ENCODE measurements around the gene CARMIL1. TPM values are rescaled to one million over a fixed set of nuclear protein-coding genes. Genes with fewer than 3 reads are reported as not detected.

Gene CARMIL1
- 8.8 and 9.8 TPM in 2 replicates for total RNA-seq (2014; rRNA removed; shearing (Covaris generic))
- polyA plus RNA-seq (2015; cell fraction: cytosol; rRNA removed): 4.6 and 5.7 TPM in 2 replicates
- polyA plus RNA-seq (2015; cell fraction: nucleus; rRNA removed): 8.7 and 10.6 TPM in 2 replicates

GRCh38 chr6:25278914-25279747 is at the start of gene CARMIL1:
TSS of gene CARMIL1 (plus strand) at chr6:25279374. CDS start at chr6:25279796, 422 bp downstream.
- peak; percentile 90 for DNase-seq (ENCODE audit: low read depth)

- DNase-seq (ENCODE audit: low read depth): peak; percentile 65
These were observed 49.4 kb upstream of the CARMIL1 start for GRCh38 chr6:25229671-25230321.

DNA sequence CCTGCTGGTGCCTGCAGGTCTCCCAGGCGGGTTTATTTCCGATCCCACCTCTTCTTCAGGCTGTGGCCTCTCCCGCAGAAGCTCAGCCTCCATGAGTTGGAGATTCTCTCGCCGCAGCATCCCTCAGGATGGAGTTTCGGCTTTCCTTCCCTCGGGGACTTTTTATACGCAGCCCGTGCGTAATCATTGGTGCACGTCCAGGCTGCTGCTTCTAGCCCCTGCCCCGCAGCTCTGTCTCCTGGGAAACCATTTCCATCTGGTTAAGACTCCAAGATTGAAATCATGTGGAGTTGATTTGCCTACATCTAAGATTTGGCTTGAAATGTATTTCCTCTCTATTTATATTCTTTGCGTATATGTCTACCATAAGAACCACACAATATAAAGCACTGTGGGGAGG is 46.7 kb upstream of the CARMIL1 start:
- DNase-seq (ENCODE audit: low read depth): no peak

GRCh38 chr6:25233226-25233625 is 45.9 kb upstream of the CARMIL1 start:
- no peak for DNase-seq (ENCODE audit: low read depth)

- no peak for DNase-seq (ENCODE audit: low read depth)
These were observed 41.6 kb upstream of the CARMIL1 start for GRCh38 chr6:25237579-25237978.

DNA sequence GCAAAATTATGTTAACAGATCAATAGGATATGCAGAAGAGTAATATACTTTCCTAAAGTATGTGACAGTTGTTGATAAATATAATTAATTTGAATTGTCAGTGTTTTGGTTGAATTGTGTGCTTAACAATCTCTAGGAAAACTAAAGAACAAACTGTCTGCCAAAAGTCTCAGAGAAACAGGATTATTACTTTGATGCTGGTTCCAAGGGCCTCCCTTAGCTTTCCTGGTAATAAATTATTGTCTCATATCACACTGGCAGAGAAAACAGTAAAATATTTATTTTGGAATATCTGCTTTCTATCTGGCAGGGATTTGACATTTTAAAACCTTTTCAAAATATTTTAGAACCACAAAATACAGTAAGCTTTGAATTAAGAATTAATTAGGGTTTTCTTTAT is 40.1 kb upstream of the CARMIL1 start:
- DNase-seq (ENCODE audit: low read depth): no peak

- DNase-seq (ENCODE audit: low read depth): no peak
These were observed 39.7 kb upstream of the CARMIL1 start for GRCh38 chr6:25239498-25239897.

DNA sequence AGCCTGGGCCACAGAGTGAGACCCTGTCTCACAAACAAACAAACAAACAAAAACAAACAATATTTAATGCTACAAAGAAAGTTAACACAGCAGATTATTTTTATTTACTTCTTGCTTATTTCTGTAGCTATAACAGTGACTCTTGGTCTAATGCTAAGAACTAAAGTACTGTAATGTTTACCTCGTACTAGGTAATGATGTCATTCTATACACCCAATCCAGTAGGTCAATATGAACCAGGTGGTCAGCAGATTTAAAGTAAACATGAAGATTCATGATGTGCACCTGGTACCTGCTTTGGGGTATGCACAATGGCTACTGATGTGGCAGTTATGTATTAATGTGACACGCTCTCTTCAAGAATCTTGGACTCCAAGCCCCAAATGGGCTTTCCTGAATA is 36.6 kb upstream of the CARMIL1 start:
- no peak for DNase-seq (ENCODE audit: low read depth)

DNA sequence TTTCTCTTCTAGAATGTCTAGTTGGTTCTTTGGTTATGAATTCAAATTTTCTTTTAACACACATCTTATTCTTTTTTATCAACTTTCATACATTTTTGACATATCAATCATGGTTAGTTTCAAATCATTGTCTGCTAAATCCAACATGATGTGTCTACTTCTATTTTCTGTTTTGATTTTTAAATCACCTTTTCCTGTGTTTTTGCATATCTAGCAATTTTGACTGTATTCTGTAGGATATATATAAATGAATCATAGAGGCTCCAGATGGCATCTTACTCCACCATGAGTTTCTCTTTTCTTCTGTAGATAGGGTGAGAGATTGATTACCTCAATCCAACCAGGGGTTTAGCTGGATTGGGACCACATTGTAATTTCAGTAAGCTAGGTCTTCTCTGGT is 34.3 kb upstream of the CARMIL1 start:
- no peak for DNase-seq (ENCODE audit: low read depth)

DNA sequence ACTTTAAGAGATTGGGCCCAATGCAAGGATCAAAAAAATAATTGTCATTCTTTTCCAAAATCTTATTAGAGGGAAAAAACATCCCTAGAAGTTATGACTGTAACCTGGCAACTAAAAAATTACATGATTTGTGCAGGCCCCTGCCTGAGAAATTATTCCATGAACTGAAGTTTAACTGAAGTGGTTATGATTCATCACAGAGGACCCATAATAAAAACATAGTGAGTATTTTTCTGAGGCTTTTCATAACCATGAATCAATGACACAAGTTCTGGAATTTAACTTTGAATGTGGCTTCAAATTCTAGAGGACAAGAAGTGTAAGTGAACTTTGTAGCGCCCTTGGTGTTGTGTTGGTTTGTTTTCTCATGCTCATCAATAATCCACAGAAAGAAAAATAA is 31.1 kb upstream of the CARMIL1 start:
- DNase-seq (ENCODE audit: low read depth): peak; percentile 75

- no peak for DNase-seq (ENCODE audit: low read depth)
These were observed 30.0 kb upstream of the CARMIL1 start for GRCh38 chr6:25249133-25249532.

DNA sequence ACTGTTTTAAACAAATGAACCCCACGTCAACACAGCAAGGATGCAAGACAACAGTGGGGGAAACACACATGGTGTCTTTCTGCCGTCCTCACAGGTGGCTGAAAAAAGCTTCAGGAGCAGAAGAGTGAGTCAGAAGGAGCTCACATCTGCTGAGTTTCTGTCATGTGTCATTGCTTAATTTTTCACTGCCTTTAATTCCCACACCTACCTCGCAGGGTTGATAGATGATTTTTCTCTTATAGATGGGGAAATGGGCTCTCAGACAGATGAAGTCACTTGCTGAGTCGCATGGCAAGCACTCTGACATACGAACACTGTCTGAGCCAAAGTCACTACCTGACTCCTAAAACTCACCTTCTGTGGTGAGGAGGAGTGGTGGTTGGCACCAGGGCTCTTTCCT is 28.3 kb upstream of the CARMIL1 start:
- peak; percentile 68 for DNase-seq (ENCODE audit: low read depth)

- no peak for DNase-seq (ENCODE audit: low read depth)
These were observed 27.7 kb upstream of the CARMIL1 start for GRCh38 chr6:25251426-25251825.

GRCh38 chr6:25253351-25253750 is 25.8 kb upstream of the CARMIL1 start:
- DNase-seq (ENCODE audit: low read depth): no peak

DNA sequence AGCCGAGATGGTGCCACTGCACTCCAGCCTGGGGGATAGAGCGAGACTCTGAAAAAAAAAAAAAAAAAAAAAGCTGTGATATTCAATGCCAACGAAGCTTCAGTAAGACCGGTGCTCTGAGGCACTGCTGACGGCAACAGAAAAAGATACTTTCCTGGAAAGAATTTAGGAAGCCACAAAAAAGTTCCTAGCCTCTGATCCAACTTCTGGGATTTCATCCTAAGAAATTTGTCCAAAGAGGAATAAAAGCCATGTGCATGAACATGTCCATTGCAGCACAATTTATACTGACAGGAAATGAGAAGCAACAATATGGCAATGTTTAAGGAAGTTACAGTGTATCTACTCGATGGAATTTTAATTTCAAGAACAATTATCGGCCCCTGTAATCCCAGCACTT is 24.5 kb upstream of the CARMIL1 start:
- no peak for DNase-seq (ENCODE audit: low read depth)

DNA sequence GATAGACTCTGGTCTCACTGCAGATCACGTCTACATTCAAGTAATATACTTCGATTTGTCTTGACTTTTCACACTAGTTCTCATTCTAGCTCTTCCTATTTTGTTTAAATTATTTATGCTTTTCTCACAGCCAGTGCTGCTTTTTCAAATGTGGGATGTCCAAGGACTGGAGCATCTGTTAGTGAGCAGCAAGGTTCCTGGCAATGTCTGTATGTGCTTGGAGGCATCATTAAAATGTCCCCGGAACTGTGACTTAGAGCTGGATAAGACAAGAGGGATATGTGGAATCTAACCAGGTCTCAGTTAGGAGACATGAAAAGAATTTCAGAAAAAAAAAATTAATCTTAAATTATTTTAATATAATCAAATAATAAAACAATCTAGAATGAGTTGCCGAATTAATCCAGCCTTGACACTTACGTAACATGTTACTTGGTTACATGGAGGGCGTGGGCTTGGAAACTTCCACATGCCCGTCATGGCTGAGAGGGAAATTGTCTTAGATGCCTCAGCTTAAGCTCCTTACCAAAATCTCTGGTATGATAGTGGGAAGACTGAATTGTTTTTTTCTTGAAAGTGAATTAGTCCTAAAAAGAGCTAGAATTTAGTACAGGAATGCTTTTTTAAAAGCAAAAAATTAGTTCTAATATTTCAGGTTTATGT is 21.4 kb upstream of the CARMIL1 start:
- DNase-seq (ENCODE audit: low read depth): no peak

- DNase-seq (ENCODE audit: low read depth): no peak
These were observed 19.4 kb upstream of the CARMIL1 start for GRCh38 chr6:25259756-25260155.

DNA sequence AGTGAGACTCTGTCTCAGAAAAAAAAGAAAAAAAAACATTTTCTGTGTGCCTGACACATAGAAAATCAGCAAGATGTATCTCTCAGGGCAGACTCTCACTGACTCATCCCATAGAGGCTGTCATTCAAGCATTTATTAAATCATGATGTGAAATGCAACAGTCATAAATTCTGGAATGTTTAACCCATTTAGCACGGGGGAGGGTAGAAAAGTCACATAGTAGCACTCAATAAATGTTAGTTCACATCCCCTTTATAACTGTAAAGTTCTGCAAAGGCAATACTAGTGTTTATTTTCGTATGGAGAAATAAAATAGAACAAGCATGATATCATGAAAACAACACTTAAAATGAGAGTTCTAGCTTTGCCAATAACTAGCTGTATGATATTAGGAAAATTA is 15.5 kb upstream of the CARMIL1 start:
- peak; percentile 34 for DNase-seq (ENCODE audit: low read depth)

DNA sequence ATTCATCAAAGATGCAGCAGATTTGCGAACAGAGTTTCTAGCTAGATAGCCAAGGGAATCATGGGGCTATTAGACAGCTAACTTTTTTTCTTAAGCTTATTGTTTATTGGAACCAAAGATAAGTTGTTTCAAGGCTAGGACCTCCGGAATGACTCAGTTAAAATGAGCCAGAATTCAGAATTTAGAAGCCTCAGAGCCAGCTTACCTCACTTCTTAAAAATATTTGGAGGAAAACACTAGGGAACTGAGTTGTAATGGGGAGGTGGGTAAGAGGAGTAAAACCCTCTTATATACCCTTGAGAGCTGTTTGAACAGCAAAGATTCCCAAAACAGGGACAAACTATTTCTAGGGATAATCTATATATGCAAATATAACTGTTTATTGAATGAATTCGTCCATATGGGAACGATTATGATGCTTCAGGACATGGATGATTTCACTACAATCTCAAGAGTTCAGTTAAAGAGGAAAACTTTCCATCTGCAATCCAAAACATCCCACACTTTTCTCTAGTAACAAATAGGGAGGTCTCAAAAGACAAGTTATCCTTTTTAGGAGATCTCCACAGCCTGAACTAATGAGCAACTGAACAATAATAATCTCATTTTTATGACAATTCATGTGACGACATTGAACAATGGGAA is 12.6 kb upstream of the CARMIL1 start:
- no peak for DNase-seq (ENCODE audit: low read depth)

DNA sequence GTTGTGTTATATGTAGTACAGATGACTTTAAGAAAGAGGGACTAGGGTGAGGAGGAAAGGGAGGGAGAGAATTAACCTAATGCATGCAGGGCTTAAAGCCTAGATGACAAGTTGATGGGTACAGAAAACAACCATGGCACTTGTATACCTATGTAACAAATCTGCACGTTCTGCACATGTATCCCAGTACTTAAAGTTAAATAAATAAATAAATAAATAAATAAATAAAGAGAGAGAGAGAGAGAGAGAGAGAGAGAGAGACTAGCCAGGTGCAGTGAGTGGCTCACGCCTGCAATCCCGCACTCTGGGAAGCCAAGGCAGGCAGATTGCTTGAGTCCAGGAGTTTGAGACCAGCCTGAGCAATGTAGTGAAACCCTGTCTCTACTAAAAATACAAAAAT is 11.5 kb upstream of the CARMIL1 start:
- no peak for DNase-seq (ENCODE audit: low read depth)

GRCh38 chr6:25270559-25270958 is 8.6 kb upstream of the CARMIL1 start:
- no peak for DNase-seq (ENCODE audit: low read depth)

GRCh38 chr6:25275436-25275835 is 3.7 kb upstream of the CARMIL1 start:
- no peak for DNase-seq (ENCODE audit: low read depth)

Data from HT1080 (cell line).